ENCODE measurements around the gene NCOA3.
A peak's percentile ranks its signal among the peaks of the same experiment; 100 is the strongest.

NCOA3 gene

GRCh38 chr20:47557791-47558190, 56.1 kb downstream of the NCOA3 start:
- Histone ChIP-seq H3K4me3 (ENCODE audit: low read length in 2 of 2) (no peak overlapping the region), H3K9ac (ENCODE audit: low read length in 2 of 2) (no peak overlapping the region), H3K9me3 (ENCODE audit: control insufficient read depth in 2 of 2, low read length in 2 of 2) (no peaks in the 10 kb centered on the region), H3K4me1 (ENCODE audit: control insufficient read depth, insufficient read depth, low read length) (peaks cover 21% of the 10 kb centered on the region), H3K27ac (ENCODE audit: low read length) (no peak overlapping the region), H3K27me3 (ENCODE audit: control insufficient read depth in 1 of 2, insufficient read depth in 2 of 2, low read length in 2 of 2) (no peaks in the 10 kb centered on the region), H3K36me3 (ENCODE audit: control insufficient read depth in 2 of 2, insufficient read depth in 2 of 2, low read length in 2 of 2) (no peaks in the 10 kb centered on the region)

GRCh38 chr20:47558295-47559066, 56.8 kb downstream of the NCOA3 start:
- no peaks in the 10 kb centered on the region for H3K36me3 ChIP-seq (ENCODE audit: control insufficient read depth in 2 of 2, insufficient read depth in 2 of 2, low read length in 2 of 2)
- H3K27me3 ChIP-seq (ENCODE audit: control insufficient read depth in 1 of 2, insufficient read depth in 2 of 2, low read length in 2 of 2) = no peaks in the 10 kb centered on the region
- H3K9ac ChIP-seq (ENCODE audit: low read length in 2 of 2) = no peak overlapping the region
- H3K27ac ChIP-seq (ENCODE audit: low read length) = peak overlapping the region; percentile 0
- H3K9me3 ChIP-seq (ENCODE audit: control insufficient read depth in 2 of 2, low read length in 2 of 2) = no peaks in the 10 kb centered on the region
- H3K4me1 ChIP-seq (ENCODE audit: control insufficient read depth, insufficient read depth, low read length) = peaks cover 21% of the 10 kb centered on the region
- no peak overlapping the region for H3K4me3 ChIP-seq (ENCODE audit: low read length in 2 of 2)

- peak overlapping the region; percentile 0 for H3K27ac ChIP-seq (ENCODE audit: low read length)
- peaks cover 21% of the 10 kb centered on the region for H3K4me1 ChIP-seq (ENCODE audit: control insufficient read depth, insufficient read depth, low read length)
- H3K9ac ChIP-seq (ENCODE audit: low read length in 2 of 2) = no peak overlapping the region
- H3K9me3 ChIP-seq (ENCODE audit: control insufficient read depth in 2 of 2, low read length in 2 of 2) = no peaks in the 10 kb centered on the region
- no peak overlapping the region for H3K4me3 ChIP-seq (ENCODE audit: low read length in 2 of 2)
- H3K27me3 ChIP-seq (ENCODE audit: control insufficient read depth in 1 of 2, insufficient read depth in 2 of 2, low read length in 2 of 2) = no peaks in the 10 kb centered on the region
- H3K36me3 ChIP-seq (ENCODE audit: control insufficient read depth in 2 of 2, insufficient read depth in 2 of 2, low read length in 2 of 2) = no peaks in the 10 kb centered on the region
Measured at GRCh38 chr20:47559141-47559540, 57.5 kb downstream of the NCOA3 start.

- Histone ChIP-seq H3K36me3 (ENCODE audit: control insufficient read depth in 2 of 2, insufficient read depth in 2 of 2, low read length in 2 of 2) (no peaks in the 10 kb centered on the region), H3K9me3 (ENCODE audit: control insufficient read depth in 2 of 2, low read length in 2 of 2) (no peaks in the 10 kb centered on the region), H3K4me3 (ENCODE audit: low read length in 2 of 2) (no peak overlapping the region), H3K27me3 (ENCODE audit: control insufficient read depth in 1 of 2, insufficient read depth in 2 of 2, low read length in 2 of 2) (no peaks in the 10 kb centered on the region), H3K9ac (ENCODE audit: low read length in 2 of 2) (no peak overlapping the region), H3K27ac (ENCODE audit: low read length) (no peak overlapping the region), H3K4me1 (ENCODE audit: control insufficient read depth, insufficient read depth, low read length) (peaks cover 30% of the 10 kb centered on the region)
Measured at GRCh38 chr20:47561180-47561579, 59.5 kb downstream of the NCOA3 start.

- no peak overlapping the region for H3K9ac ChIP-seq (ENCODE audit: low read length in 2 of 2)
- no peaks in the 10 kb centered on the region for H3K9me3 ChIP-seq (ENCODE audit: control insufficient read depth in 2 of 2, low read length in 2 of 2)
- H3K36me3 ChIP-seq (ENCODE audit: control insufficient read depth in 2 of 2, insufficient read depth in 2 of 2, low read length in 2 of 2) = no peaks in the 10 kb centered on the region
Measured at GRCh38 chr20:47561603-47562583, 60.2 kb downstream of the NCOA3 start.

GRCh38 chr20:47566269-47566668, 64.6 kb downstream of the NCOA3 start:
- no peak overlapping the region for H3K9ac ChIP-seq (ENCODE audit: low read length in 2 of 2)

More at GRCh38 chr20:47561603-47562583, 60.2 kb downstream of the NCOA3 start:
- no peak overlapping the region for H3K4me3 ChIP-seq (ENCODE audit: low read length in 2 of 2)
- no peaks in the 10 kb centered on the region for H3K27me3 ChIP-seq (ENCODE audit: control insufficient read depth in 1 of 2, insufficient read depth in 2 of 2, low read length in 2 of 2)
- H3K4me1 ChIP-seq (ENCODE audit: control insufficient read depth, insufficient read depth, low read length) = peaks cover 28% of the 10 kb centered on the region
- no peak overlapping the region for H3K27ac ChIP-seq (ENCODE audit: low read length)

GRCh38 chr20:47568019-47568418, 66.3 kb downstream of the NCOA3 start:
- no peak overlapping the region for H3K9ac ChIP-seq (ENCODE audit: low read length in 2 of 2)
- no peak overlapping the region for H3K4me3 ChIP-seq (ENCODE audit: low read length in 2 of 2)
- peaks cover 22% of the 10 kb centered on the region for H3K4me1 ChIP-seq (ENCODE audit: control insufficient read depth, insufficient read depth, low read length)
- H3K27ac ChIP-seq (ENCODE audit: low read length) = peak overlapping the region; percentile 41
- H3K36me3 ChIP-seq (ENCODE audit: control insufficient read depth in 2 of 2, insufficient read depth in 2 of 2, low read length in 2 of 2) = no peaks in the 10 kb centered on the region
- no peaks in the 10 kb centered on the region for H3K27me3 ChIP-seq (ENCODE audit: control insufficient read depth in 1 of 2, insufficient read depth in 2 of 2, low read length in 2 of 2)
- peaks cover 0 to 4% of the 10 kb centered on the region in 2 donors for H3K9me3 ChIP-seq (ENCODE audit: control insufficient read depth in 2 of 2, low read length in 2 of 2)

More at GRCh38 chr20:47566269-47566668, 64.6 kb downstream of the NCOA3 start:
- no peak overlapping the region for H3K27ac ChIP-seq (ENCODE audit: low read length)
- no peak overlapping the region for H3K4me3 ChIP-seq (ENCODE audit: low read length in 2 of 2)
- H3K36me3 ChIP-seq (ENCODE audit: control insufficient read depth in 2 of 2, insufficient read depth in 2 of 2, low read length in 2 of 2) = no peaks in the 10 kb centered on the region
- H3K4me1 ChIP-seq (ENCODE audit: control insufficient read depth, insufficient read depth, low read length) = peaks cover 22% of the 10 kb centered on the region
- no peaks in the 10 kb centered on the region for H3K27me3 ChIP-seq (ENCODE audit: control insufficient read depth in 1 of 2, insufficient read depth in 2 of 2, low read length in 2 of 2)
- H3K9me3 ChIP-seq (ENCODE audit: control insufficient read depth in 2 of 2, low read length in 2 of 2) = no peaks in the 10 kb centered on the region

- Histone ChIP-seq H3K27me3 (ENCODE audit: control insufficient read depth in 1 of 2, insufficient read depth in 2 of 2, low read length in 2 of 2) (no peaks in the 10 kb centered on the region), H3K4me1 (ENCODE audit: control insufficient read depth, insufficient read depth, low read length) (peaks cover 22% of the 10 kb centered on the region), H3K36me3 (ENCODE audit: control insufficient read depth in 2 of 2, insufficient read depth in 2 of 2, low read length in 2 of 2) (no peaks in the 10 kb centered on the region), H3K4me3 (ENCODE audit: low read length in 2 of 2) (no peak overlapping the region), H3K9ac (ENCODE audit: low read length in 2 of 2) (no peak overlapping the region), H3K27ac (ENCODE audit: low read length) (peak overlapping the region; percentile 24), H3K9me3 (ENCODE audit: control insufficient read depth in 2 of 2, low read length in 2 of 2) (peaks cover 0 to 4% of the 10 kb centered on the region in 2 donors)
Measured at GRCh38 chr20:47568837-47569410, 67.2 kb downstream of the NCOA3 start.

GRCh38 chr20:47571426-47571825, 69.7 kb downstream of the NCOA3 start:
- H3K4me3 ChIP-seq (ENCODE audit: low read length in 2 of 2) = no peak overlapping the region

GRCh38 chr20:47572105-47572729, 70.5 kb downstream of the NCOA3 start:
- no peaks in the 10 kb centered on the region for H3K36me3 ChIP-seq (ENCODE audit: control insufficient read depth in 2 of 2, insufficient read depth in 2 of 2, low read length in 2 of 2)
- H3K27me3 ChIP-seq (ENCODE audit: control insufficient read depth in 1 of 2, insufficient read depth in 2 of 2, low read length in 2 of 2) = no peaks in the 10 kb centered on the region
- H3K4me3 ChIP-seq (ENCODE audit: low read length in 2 of 2) = no peak overlapping the region
- peaks cover 0 to 4% of the 10 kb centered on the region in 2 donors for H3K9me3 ChIP-seq (ENCODE audit: control insufficient read depth in 2 of 2, low read length in 2 of 2)
- H3K4me1 ChIP-seq (ENCODE audit: control insufficient read depth, insufficient read depth, low read length) = peaks cover 21% of the 10 kb centered on the region
- H3K27ac ChIP-seq (ENCODE audit: low read length) = no peak overlapping the region
- H3K9ac ChIP-seq (ENCODE audit: low read length in 2 of 2) = no peak overlapping the region

More at GRCh38 chr20:47571426-47571825, 69.7 kb downstream of the NCOA3 start:
- Histone ChIP-seq H3K27me3 (ENCODE audit: control insufficient read depth in 1 of 2, insufficient read depth in 2 of 2, low read length in 2 of 2) (no peaks in the 10 kb centered on the region), H3K4me1 (ENCODE audit: control insufficient read depth, insufficient read depth, low read length) (peaks cover 20% of the 10 kb centered on the region), H3K9me3 (ENCODE audit: control insufficient read depth in 2 of 2, low read length in 2 of 2) (peaks cover 0 to 4% of the 10 kb centered on the region in 2 donors), H3K27ac (ENCODE audit: low read length) (no peak overlapping the region), H3K9ac (ENCODE audit: low read length in 2 of 2) (no peak overlapping the region), H3K36me3 (ENCODE audit: control insufficient read depth in 2 of 2, insufficient read depth in 2 of 2, low read length in 2 of 2) (no peaks in the 10 kb centered on the region)
